GM18499 (cell line): ENCODE data around the gene GPR137B.
"Not testable (repeated sequence)": the region's sequence is repeated elsewhere in the genome, so short reads cannot be mapped to it uniquely, and the experiment has no call there.

Source experiments
- ATAC-seq: cut with Tn5 transposase; IDR thresholded peaks from one replicate; pipeline ENCODE4 v1.9.1; 2021; ENCODE audit warnings: moderate number of reproducible peaks; ENCODE audit not compliant: insufficient read depth, unreplicated experiment

GPR137B gene, protein sequence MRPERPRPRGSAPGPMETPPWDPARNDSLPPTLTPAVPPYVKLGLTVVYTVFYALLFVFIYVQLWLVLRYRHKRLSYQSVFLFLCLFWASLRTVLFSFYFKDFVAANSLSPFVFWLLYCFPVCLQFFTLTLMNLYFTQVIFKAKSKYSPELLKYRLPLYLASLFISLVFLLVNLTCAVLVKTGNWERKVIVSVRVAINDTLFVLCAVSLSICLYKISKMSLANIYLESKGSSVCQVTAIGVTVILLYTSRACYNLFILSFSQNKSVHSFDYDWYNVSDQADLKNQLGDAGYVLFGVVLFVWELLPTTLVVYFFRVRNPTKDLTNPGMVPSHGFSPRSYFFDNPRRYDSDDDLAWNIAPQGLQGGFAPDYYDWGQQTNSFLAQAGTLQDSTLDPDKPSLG

DNA sequence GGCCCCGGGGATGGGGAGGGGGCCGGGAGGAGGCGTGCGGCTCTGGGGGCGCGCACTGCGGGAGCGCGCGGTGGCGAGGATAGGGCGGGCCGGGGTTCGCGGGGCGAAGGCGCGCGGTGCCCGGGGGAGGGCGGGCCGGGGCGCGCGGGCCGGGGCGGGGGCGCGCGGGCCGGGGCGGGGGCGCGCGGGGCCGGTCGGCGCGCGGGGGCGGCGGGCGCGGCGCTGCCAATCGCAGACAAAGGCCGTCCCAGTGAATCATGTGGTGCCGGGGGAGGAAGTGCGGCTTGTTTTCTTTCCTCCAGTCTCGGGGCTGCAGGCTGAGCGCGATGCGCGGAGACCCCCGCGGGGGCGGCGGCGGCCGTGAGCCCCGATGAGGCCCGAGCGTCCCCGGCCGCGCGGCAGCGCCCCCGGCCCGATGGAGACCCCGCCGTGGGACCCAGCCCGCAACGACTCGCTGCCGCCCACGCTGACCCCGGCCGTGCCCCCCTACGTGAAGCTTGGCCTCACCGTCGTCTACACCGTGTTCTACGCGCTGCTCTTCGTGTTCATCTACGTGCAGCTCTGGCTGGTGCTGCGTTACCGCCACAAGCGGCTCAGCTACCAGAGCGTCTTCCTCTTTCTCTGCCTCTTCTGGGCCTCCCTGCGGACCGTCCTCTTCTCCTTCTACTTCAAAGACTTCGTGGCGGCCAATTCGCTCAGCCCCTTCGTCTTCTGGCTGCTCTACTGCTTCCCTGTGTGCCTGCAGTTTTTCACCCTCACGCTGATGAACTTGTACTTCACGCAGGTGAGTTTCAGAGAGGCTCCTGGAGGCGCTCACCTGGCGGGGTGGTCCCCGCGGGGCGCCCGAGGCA lies at the start of gene GPR137B:
Gene GPR137B, plus strand, starts transcription at position 287 of the 851 bp plus-strand sequence. Its CDS starts 84 bp downstream, at position 371.
- ATAC-seq, result no peak

DNA sequence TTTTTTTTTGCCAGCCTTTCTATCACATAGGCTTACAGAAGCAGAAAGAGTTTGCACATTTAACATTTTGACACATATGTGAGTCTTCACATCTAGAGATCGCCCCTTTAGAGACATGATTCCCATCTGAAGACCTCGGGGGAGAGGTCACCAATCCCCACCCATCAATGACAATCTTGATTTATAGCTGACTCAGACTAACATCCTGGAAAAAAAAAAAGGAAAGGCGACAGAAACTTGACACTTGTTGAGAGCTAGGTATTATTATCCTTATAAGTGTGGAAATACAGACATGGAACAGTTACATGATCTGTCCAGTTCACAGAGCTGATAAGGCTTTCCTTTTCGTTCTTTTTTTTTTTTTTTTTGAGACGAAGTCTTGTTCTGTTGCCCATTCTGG lies 49.4 kb upstream of the GPR137B start:
- no peak for ATAC-seq

DNA sequence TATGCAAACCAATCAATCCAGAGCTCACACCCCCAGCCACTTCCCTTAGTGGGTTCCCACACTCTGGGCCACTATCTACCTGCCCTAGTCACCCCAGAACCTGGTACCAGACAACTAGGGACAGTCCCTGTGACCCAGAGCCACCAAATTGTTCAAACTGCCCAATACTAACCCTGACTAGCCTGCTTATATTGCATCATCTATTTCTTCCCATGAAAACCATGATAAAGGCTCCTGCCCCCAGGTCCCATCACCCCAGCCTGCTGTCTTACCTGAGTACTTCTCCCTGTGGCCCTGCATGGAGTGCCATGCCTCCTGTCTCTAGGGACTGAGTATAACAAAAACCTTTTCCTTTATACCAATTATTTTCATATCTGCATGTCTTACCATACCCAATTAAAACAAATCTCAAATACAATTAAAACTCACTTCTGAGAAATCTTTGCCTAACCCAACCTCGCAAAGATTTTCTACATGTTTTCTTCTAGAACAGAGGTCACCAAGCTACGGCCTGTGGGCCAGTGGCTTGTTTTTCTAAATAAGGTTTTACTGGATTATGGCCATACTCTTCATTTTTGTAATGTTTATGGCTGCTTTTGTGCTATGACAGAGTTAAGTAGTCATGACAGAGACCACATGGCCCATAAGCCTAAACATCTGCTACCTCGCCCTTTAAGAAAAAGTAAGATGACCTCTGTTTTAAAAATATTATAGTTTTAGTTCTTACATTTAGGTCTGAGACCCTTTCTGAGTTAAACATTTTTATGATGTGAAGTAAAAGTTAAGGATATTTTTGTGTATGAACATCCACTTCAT lies 46.4 kb upstream of the GPR137B start:
- no peak for ATAC-seq

DNA sequence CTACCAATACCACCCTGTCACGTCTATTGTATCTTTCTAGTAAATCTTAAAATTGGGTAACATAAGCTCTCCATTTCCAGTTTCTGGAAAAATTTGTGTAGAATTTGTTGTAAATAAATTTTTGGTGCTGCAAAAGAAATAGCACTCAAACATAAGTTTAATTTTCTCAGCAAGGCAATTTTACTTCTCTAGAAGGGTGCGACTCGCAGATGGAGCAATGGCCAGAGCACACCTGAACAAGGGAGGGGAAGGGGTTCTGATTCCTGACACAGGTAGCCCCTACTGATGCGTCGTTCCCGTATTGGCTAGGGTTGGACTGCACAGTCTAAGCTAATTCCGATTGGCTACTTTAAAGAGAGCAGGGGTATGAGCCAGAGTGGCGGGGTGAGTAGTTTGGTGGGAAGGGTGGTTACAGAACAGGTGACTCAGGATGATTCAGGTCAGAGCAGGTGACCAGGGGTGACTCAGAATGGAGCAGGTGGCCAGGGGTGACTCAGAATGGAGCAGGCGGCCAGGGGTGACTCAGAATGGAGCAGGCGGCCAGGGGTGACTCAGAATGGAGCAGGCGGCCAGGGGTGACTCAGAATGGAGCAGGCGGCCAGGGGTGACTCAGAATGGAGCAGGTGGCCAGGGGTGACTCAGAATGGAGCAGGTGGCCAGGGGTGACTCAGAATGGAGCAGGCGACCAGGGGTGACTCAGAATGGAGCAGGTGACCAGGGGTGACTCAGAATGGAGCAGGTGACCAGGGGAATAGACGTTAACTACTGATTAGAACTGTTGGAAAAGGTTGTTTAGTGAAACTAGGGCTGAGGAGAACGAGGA lies 45.5 kb upstream of the GPR137B start:
- ATAC-seq, result not testable (repeated sequence)

DNA sequence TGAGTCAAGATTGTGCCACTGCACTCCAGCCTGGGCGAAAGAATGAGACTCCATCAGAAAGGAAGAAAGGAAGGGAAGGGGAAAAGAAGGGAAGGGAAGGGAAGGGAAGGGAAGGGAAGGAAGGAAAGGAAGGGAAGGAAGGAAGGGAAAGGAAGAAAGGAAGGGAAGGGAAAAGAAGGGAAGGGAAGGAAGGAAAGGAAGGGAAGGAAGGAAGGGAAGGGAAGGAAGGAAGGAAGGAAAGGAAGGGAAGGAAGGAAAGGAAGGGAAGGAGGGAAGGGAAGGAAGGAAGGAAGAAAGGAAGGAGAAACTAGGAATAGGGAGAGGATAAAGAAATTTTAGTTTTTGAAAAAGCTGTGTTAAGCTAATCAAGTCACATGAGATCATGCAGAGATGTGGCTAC lies 44.1 kb upstream of the GPR137B start:
- no peak for ATAC-seq

DNA sequence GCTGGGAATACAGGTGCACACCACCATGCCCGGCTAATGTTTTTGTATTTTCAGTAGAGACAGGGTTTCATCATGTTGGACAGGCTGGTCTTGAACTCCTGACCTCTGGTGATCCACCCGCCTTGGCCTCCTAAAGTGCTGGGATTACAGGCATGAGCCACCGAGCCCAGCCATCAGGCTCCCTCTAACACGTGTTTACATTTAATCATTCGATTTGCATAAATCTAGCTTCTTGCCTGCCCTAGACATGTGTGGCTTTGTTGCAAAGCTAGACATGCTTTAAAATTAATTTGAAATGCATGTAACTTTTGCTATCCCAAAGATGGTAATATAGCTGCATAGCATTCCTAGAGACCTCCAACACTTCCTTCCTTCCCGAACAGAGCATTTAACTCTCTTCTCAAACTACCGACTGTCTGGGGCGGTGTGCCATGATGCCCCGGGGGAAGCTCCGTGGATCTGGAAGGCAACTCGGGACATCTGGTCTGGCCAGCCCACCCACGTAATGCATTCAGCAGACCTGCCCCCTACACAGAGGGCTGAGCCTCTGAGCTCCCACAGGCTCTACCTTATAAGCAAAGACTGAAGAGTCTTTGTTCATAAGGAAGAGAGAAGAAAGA lies 42.9 kb upstream of the GPR137B start:
- ATAC-seq, result no peak

DNA sequence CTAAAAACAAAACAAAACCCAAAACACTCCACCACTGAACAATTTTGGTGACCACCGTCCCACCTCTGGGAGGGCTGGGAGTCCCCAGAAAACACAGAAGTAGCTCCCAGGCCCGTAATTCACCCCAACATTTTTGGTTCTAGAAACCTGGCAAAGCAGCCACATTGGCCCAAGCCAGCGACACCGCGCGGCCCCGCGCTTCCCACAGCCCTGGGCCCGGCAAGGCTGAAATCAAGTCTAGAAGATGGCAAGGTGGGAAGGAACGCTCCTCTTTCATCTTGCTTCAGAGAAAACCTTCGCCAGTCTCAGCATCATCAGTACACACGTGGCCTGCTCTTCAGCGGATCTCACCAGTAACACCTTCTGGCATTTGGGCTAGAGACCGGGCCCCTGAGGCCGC lies 41.5 kb upstream of the GPR137B start:
- ATAC-seq, result no peak

DNA sequence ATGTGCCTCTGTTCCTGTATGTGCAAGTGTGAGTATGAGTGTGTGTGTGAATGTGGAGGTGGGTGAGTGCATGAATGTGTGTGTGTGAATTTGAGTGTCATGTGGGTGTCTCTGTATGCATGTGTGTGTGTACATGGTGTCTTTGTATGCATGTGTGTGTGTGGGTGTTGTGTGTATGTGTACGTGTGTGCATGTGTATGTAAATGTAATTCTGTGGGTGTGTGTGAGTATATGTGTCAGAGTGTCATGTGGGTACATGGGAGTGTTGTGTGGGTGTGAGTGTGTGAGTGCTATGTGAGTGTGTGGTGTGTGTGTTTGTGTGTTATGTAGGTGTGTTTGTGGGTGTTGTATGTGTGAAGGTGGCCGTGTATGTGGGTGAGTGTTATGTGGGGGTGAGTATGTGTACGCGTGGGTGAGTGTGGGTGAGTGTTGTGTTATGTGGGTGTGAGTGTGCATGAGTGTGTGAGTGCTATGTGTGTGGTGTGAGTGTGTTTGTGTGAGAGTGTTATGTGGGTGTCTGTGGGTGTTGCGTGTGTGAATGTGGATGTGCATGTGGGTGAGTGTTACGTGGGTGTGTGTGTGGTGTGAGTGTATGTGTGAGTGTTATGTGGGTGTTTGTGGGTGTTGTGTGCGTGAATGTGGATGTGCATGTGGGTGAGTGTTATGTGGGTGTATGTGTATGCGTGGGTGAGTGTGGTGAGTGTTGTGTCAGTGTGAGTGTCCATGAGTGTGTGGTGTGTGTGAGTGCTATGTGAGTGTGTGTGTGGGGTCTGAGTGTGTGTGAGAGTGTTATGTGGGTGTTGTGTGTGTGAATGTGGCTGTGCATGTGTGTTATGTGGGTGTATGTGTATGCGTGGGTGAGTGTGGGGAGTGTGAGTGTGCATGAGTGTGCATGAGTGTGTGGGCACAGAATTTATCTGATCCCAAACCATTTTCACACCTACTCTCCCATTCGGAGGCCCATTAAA lies 40.8 kb upstream of the GPR137B start:
- ATAC-seq, result no peak

DNA sequence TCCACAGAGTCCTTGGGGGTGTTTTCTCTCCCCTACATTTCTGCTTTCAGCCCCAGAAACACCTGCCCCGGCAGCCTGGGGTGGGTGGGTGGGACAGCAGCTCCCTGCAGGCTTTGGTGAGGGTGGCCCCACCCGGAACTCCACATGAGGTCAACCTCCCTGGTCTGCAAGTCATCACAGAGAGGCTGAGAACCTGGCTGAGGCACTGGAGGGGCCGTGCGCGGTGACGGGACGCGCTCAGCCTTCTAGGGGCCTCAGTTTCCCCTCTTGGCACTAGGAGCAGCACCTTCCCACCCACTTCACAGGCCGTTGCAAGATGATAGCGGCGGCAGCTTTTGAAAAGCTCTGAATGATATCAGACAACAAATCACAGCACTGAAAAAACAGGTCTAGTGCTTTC lies 39.7 kb upstream of the GPR137B start:
- no peak for ATAC-seq

DNA sequence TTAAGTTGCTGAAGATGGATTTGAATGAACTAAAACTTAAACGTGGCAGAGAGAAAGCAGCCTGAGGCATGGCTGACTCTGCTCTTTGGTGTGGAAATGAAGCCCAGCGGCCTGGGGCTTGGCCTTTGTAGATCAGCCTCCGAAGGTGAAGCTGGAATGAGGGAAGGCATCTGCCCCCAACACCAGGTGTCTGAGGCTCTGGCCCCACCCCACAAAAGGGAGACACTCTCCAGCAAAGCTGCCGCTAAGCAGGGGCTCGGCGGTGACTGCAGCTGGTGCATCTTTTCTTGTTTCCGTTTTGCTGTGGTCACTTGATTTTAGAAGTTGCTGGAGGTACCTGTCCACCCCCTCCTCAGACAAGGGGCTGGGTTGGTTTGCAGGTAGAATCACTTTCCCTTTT lies 39.3 kb upstream of the GPR137B start:
- ATAC-seq, result no peak

DNA sequence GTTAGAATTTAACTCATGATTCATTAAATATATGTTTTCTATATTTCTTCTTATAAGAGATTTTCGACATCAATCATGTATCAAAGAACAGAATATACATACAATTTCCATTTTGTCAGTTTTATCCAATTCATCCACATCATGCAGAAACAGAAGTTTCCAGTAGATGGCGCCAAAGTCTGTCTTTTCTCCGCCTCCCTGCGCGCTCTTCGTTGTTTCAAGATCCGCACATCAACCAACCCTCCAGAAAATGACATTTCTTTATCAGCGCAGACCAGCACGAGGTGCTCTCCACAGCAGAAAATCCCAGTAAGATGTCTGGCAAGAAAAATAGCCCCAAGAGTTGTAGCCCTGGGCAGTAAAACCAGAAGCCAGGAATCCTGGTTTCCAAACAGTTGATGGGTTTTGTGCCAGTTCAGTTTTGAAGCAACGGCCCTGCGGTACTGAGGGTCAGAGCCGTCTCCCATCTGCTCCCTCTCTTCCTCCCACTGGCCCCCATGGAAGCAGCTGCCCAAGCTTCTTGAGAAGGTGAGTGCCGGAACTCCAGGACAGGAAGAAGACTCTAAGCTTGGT lies 38.6 kb upstream of the GPR137B start:
- ATAC-seq, result no peak

DNA sequence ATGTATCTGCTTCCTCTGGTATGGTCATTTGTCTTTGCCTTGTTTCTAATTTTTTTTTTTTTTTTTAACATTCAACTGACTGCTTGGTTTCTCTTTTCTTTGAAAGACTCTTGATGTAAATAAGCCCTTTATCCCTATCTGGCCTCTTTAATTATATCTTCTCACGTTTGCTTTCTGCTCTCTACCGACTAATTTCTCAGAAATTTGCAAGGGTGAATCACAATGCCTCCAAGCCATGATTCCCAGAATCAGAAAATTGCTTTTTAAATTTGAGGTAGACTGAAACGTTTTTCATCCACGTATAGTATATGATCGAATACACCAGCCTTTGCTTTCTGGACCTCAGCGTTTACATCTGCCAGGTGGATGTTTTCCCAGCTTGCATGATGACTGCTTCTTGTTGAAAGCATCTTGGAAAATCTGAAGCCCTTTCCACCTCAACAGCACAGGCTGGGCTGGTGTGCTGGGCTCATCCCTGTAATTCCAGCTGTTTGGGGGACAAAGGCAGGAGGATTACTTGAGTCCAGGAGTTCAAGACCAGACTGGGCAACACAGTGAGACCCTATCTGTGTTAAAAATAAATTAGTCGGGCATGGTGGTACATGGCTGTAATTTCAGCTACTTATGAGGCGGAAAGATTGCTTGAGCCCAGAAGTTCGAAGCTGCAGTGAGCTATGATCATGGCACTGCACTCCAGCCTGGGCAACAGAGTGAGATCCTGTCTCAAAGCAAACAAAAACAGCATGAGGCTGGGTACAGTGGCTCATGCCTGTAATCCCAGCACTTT lies 35.0 kb upstream of the GPR137B start:
- ATAC-seq, result no peak

DNA sequence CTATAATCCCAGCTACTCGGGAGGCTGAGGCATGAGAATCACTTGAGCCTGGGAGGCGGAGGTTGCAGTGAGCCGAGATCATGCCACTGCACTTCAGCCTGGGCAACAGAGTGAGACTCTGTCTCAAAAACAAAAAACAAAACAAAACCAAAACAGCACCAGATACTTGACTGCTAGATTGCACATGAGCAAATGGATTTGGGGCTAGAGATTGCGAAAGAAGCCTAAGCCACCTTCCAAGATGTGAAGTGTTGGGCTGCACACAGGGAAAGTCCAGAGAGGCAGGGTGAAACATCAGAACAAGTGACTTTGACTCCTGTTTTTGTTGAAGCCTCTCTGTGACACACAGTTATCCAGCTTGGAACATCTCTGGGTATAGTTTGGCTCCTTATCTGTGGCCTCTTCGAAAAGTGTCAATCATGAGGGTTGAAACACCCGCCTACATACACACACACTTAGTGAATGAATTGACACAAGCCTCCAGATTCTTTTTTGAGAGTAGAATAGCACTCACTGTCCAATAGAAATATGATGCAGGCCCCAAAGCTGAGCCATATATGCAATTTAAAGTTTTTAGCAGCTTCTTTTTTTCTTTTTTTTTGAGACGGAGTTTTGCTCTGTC lies 34.2 kb upstream of the GPR137B start:
- no peak for ATAC-seq

DNA sequence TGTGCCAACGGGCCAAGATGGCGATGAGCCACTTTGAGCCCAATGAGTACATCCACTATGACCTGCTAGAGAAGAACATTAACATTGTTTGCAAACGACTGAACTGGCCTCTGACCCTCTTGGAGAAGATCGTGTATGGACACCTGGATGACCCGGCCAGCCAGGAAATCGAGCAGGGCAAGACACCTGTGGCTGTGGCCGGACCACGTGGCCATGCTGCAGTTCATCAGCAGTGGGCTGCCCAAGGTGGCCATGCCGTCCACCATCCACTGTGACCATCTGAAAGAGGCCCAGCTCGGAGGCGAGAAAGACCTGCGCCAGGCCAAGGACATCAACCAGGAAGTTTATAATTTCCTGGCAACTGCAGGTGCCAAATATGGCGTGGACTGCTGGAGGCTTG lies 32.2 kb upstream of the GPR137B start:
- no peak for ATAC-seq

DNA sequence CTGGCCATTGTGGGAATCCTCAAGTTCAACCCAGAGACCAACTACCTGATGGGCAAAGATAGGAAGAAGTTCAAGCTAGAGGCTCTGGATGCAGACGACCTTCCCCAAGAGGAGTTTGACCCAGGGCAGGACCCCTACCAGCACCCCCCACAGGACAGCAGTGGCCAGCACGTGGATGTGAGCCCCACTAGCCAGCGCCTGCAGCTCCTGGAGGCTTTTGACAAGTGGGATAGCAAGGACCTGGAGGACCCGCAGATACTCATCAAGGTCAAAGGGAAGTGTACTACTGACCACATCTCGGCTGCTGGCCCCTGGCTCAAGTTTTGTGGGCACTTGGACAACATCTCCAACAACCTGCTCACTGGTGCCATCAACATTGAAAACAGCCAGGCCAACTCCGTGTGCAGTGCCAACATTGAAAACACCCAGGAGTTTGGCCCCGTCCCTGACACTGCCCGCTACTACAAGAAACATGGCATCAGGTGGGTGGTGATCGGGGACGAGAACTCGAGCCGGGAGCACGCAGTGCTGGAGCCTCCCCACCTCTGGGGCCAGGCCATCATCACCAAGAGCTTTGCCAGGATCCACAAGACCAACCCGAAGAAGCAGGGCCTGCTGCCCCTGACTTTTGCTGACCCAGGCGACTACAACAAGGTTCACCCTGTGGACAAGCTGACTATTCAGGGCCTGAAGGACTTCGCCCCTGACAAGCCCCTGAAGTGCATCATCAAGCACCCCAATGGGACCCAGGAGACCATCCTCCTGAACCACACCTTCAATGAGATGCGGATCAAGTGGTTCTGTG lies 30.6 kb upstream of the GPR137B start:
- ATAC-seq, result no peak

DNA sequence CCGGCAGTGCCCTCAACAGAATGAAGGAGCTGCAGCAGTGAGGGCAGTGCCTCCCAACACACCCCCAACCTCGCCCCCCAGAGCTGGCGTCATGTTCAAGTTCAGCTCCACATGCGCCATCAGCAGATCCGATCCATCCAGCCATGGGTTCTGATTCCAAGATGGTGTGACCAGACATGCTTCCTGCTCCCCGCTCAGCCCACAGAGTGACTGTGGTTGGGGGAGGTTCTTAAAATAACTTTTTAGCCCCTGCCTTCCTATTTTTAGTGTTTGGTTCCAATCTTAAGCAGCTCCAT lies 30.1 kb upstream of the GPR137B start:
- ATAC-seq, result no peak
